Parathyroid adenoma (tissue), 2 donors: ENCODE data around the gene SOBP.

Source experiments
- H2AFZ ChIP-seq: fragments of 300-600 bp; sonication (generic); one replicate; pipeline ENCODE4 v1.7.0; 2017; ENCODE audit warnings: antibody characterized with exemption, mild to moderate bottlenecking
- H3K27ac ChIP-seq: fragments of 300-600 bp; sonication (generic); one replicate; pipeline ENCODE4 v1.7.0; 2017
- H3K27me3 ChIP-seq: fragments of 300-600 bp; sonication (generic); one replicate; pipeline ENCODE4 v1.7.0; 2017; ENCODE audit warnings: low read length; ENCODE audit not compliant: control insufficient read depth, insufficient read depth
- H3K36me3 ChIP-seq: fragments of 300-600 bp; sonication (generic); one replicate; pipeline ENCODE4 v1.7.0; 2017; ENCODE audit warnings: low read length; ENCODE audit not compliant: control insufficient read depth, insufficient read depth
- H3K4me1 ChIP-seq: fragments of 300-600 bp; sonication (generic); one replicate; pipeline ENCODE4 v1.7.0; 2017; ENCODE audit warnings: control low read depth
- H3K4me2 ChIP-seq: fragments of 300-600 bp; sonication (generic); one replicate; pipeline ENCODE4 v1.7.0; 2017; ENCODE audit warnings: low read length
- H3K4me3 ChIP-seq: fragments of 300-600 bp; sonication (generic); one replicate; pipeline ENCODE4 v1.7.0; 2017; ENCODE audit warnings: low read depth, low read length
- H3K79me2 ChIP-seq: fragments of 300-600 bp; sonication (generic); one replicate; pipeline ENCODE4 v1.7.0; 2017; ENCODE audit warnings: control low read depth
- H3K9ac ChIP-seq: fragments of 300-600 bp; sonication (generic); one replicate; pipeline ENCODE4 v1.7.0; 2017; ENCODE audit warnings: mild to moderate bottlenecking
- H3K9me3 ChIP-seq: fragments of 300-600 bp; sonication (generic); one replicate; pipeline ENCODE4 v1.7.0; 2017; ENCODE audit warnings: low read length; ENCODE audit not compliant: control insufficient read depth
- TF ChIP-seq, protein P1 (sequence below): fragments of 300-600 bp; sonication (generic); IDR thresholded peaks from one replicate; pipeline ENCODE4 v1.7.0; 2017; ENCODE audit warnings: antibody characterized with exemption, mild to moderate bottlenecking
- donor health status: primary hyperparathyroidism.

The SOBP gene

DNA sequence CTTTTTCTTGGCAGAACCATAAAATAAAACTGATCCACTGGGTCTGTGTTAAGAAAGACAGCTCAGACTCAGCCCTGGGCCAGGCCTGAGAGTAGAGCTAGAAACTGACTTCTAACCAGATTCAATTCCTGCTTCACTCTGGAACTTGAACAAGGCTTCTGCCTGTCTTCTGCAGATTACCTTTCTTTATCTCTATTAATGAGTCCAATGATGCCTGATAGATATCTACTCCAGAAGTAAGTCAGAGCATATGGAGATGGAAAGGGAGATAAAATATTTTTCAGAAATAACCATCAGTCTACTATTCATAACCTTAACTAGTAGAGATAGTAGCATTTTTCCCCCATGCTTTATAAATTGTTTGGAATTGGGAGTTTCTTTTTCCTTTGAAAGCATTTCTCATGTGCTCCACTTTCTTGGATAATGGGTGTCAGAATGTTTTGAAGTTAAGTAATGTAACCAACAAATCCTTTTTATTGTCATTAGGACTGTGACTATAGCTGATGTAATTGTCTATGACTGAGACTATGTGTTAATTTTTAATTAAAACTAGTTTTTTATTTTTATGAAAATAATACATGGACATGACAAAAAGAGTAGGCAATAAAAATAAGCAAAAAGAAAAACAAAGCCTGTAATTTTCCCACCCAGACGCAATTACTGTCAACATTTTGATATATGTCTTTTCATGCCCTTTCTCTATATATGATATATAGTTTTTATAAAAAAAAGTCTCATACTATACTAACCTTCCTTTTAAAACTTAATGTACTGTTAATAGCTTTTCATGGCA, 7.2 kb downstream of the SOBP start:
- H3K79me2 ChIP-seq = peaks cover 12% of the 10 kb centered on the region
- TF ChIP-seq, protein P1, sequence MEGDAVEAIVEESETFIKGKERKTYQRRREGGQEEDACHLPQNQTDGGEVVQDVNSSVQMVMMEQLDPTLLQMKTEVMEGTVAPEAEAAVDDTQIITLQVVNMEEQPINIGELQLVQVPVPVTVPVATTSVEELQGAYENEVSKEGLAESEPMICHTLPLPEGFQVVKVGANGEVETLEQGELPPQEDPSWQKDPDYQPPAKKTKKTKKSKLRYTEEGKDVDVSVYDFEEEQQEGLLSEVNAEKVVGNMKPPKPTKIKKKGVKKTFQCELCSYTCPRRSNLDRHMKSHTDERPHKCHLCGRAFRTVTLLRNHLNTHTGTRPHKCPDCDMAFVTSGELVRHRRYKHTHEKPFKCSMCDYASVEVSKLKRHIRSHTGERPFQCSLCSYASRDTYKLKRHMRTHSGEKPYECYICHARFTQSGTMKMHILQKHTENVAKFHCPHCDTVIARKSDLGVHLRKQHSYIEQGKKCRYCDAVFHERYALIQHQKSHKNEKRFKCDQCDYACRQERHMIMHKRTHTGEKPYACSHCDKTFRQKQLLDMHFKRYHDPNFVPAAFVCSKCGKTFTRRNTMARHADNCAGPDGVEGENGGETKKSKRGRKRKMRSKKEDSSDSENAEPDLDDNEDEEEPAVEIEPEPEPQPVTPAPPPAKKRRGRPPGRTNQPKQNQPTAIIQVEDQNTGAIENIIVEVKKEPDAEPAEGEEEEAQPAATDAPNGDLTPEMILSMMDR = no peak
- H3K9me3 ChIP-seq = no peaks in the 10 kb centered on the region
- no peaks in the 10 kb centered on the region for H3K36me3 ChIP-seq
- H3K27me3 ChIP-seq = no peaks in the 10 kb centered on the region
- H3K4me1 ChIP-seq = peaks cover 29% of the 10 kb centered on the region
- H3K27ac ChIP-seq = no peak overlapping the region
- no peak overlapping the region for H3K4me3 ChIP-seq
- H2AFZ ChIP-seq = no peak overlapping the region
- H3K9ac ChIP-seq = no peak overlapping the region
- H3K4me2 ChIP-seq = no peak overlapping the region

DNA sequence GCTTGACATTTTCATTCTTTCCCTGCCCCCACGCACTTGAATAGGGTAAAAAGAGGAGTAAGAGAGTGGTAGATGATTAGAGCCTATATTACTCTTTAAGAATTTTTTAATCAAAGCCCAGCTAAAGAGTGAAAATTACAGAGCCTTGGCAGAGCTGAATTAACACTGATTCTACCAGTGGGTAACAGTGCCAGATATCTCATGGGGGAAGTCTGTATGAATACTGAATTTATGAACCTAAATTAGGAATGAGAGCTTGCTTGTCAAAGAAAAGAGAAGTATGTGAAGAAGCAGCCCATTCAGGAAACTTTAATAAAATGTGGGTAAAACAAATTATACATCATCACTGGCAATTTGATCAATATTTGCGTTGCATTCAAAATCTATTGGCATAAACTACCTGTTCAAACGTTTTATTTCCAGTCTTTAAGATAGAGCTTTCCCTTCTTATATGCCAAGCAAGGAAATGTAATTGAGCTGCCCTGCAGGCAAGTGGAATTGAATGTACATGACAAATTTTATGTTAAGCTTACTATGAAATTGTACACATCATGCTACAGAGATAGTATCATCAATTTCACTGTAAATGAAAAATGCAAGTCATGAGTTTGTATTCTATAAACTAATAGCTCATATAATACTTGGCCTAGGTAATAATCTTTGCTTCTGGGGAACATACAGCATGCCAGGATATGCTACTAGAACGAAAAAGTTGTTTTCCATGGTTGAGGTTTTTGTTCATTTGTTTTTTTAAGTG, 14.5 kb downstream of the SOBP start:
- H3K4me3 ChIP-seq = no peak overlapping the region

DNA sequence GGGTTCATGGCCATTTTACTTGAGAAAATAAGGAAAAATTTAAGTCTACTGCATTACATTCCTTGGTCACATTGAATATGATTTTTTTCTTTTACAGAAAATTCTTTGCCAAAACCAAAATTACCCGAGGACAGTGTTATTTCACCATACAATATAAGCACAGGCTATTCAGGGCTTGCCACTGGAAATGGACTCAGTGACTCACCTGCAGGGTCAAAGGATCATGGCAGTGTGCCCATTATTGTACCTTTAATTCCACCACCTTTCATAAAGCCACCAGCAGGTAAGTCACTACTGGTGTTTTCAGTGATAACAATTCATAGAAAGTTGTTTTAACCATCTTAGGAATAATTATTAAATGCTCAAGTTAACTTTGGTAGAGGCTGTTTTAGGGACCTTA, 16.2 kb downstream of the SOBP start:
- TF ChIP-seq, protein P1 = no peak
- H3K4me1 ChIP-seq = no peaks in the 10 kb centered on the region
- H3K4me3 ChIP-seq = no peak overlapping the region
- H3K27ac ChIP-seq = no peak overlapping the region
- H2AFZ ChIP-seq = no peak overlapping the region
- H3K27me3 ChIP-seq = no peaks in the 10 kb centered on the region
- no peak overlapping the region for H3K4me2 ChIP-seq
- H3K36me3 ChIP-seq = no peaks in the 10 kb centered on the region
- H3K79me2 ChIP-seq = peaks cover 21% of the 10 kb centered on the region
- H3K9me3 ChIP-seq = no peaks in the 10 kb centered on the region
- no peak overlapping the region for H3K9ac ChIP-seq

More for the DNA sequence above, 14.5 kb downstream of the SOBP start:
- Histone ChIP-seq H3K9me3 (no peaks in the 10 kb centered on the region), H3K27ac (no peak overlapping the region), H3K36me3 (no peaks in the 10 kb centered on the region), H3K79me2 (peaks cover 22% of the 10 kb centered on the region), H2AFZ (no peak overlapping the region), H3K27me3 (no peaks in the 10 kb centered on the region), H3K9ac (no peak overlapping the region), H3K4me2 (no peak overlapping the region), H3K4me1 (no peaks in the 10 kb centered on the region)
- TF ChIP-seq, protein P1 = no peak

DNA sequence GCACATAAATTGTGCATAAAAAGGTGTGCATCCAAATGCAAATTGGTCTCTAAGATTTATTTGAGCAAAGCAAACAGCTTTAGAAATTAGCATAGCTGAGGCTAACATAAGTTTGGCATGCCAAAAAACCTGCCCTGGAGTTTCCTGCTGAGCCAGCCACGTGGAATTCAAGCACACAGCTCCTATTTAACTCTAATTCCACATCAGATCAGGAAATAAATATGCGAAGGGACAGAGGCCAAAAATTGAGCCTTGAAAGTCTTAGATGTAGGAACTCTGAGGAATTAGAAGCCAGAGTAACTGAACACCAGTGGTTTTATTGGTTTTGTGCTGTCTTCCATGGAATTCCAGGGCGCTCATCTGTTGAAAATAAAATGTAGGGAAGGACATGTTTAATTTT, 19.6 kb downstream of the SOBP start:
- Histone ChIP-seq H3K79me2 (peaks cover 7% of the 10 kb centered on the region), H3K9ac (no peak overlapping the region), H3K4me3 (no peak overlapping the region), H3K27me3 (no peaks in the 10 kb centered on the region), H3K4me1 (no peaks in the 10 kb centered on the region), H3K4me2 (no peak overlapping the region), H3K27ac (no peak overlapping the region), H3K36me3 (no peaks in the 10 kb centered on the region), H3K9me3 (no peaks in the 10 kb centered on the region), H2AFZ (no peak overlapping the region)
- TF ChIP-seq, protein P1 = no peak
